Measurements from ENCODE around the gene CD22. TPM values are rescaled to one million over a fixed set of nuclear protein-coding genes. Genes with fewer than 3 reads are reported as not detected.
A peak's percentile ranks its signal among the peaks of the same experiment; 100 is the strongest.
"Not testable (repeated sequence)": the region's sequence is repeated elsewhere in the genome, so short reads cannot be mapped to it uniquely, and the experiment has no call there.

CD22 gene
- total and polyA plus RNA-seq, 2 experiments from 2014 or later = 0.51 TPM; not detected in 1

GRCh38 chr19:35377656-35378055, 48.7 kb downstream of the CD22 start:
- TF ChIP-seq, protein P1, sequence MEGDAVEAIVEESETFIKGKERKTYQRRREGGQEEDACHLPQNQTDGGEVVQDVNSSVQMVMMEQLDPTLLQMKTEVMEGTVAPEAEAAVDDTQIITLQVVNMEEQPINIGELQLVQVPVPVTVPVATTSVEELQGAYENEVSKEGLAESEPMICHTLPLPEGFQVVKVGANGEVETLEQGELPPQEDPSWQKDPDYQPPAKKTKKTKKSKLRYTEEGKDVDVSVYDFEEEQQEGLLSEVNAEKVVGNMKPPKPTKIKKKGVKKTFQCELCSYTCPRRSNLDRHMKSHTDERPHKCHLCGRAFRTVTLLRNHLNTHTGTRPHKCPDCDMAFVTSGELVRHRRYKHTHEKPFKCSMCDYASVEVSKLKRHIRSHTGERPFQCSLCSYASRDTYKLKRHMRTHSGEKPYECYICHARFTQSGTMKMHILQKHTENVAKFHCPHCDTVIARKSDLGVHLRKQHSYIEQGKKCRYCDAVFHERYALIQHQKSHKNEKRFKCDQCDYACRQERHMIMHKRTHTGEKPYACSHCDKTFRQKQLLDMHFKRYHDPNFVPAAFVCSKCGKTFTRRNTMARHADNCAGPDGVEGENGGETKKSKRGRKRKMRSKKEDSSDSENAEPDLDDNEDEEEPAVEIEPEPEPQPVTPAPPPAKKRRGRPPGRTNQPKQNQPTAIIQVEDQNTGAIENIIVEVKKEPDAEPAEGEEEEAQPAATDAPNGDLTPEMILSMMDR (IDR thresholded peaks at IDR 0.05; ENCODE audit: low read depth, low read length) = no peak

DNA sequence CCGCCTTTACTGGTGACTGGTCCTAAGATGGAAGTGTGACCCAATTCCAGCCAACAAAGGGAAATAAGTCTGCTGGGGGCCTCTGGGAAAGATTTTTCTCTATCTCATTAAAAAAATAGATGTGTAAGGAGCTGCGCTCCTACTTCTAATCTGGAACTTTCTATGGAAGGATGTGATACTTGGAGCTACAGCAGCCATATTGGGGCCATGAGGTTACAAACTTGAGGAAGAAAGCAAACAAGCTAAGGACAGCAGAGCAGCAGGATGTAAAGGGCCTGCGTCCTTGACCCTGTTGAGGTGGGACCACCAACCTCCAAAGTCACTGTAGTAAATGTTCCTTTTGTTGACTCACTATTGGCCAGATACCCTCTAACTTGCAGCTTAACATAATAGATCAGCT, 49.4 kb downstream of the CD22 start:
- Histone ChIP-seq H3K27ac (no peak overlapping the region), H3K36me3 (no peaks in the 10 kb centered on the region), H3K9me3 (ENCODE audit: low read depth) (no peaks in the 10 kb centered on the region), H3K27me3 (no peaks in the 10 kb centered on the region), H3K4me3 (no peak overlapping the region), H3K4me1 (ENCODE audit: low read depth) (peaks cover 30% of the 10 kb centered on the region)
- no peak for DNase-seq (ENCODE audit: low read depth in 1 of 2, low spot score in 1 of 2)
- TF ChIP-seq, protein P1 (IDR thresholded peaks at IDR 0.05; ENCODE audit: low read depth, low read length) = no peak

More at GRCh38 chr19:35377656-35378055, 48.7 kb downstream of the CD22 start:
- H3K9me3 ChIP-seq (ENCODE audit: low read depth) = no peaks in the 10 kb centered on the region
- peaks cover 30% of the 10 kb centered on the region for H3K4me1 ChIP-seq (ENCODE audit: low read depth)
- H3K27ac ChIP-seq = no peak overlapping the region
- H3K36me3 ChIP-seq = no peaks in the 10 kb centered on the region
- no peak overlapping the region for H3K4me3 ChIP-seq
- no peaks in the 10 kb centered on the region for H3K27me3 ChIP-seq
- peak in 1 of 2 donors; percentile 19 for DNase-seq (ENCODE audit: low read depth in 1 of 2, low spot score in 1 of 2)

- not testable (repeated sequence) for H3K36me3 ChIP-seq; DNase-seq (ENCODE audit: low read depth in 1 of 2, low spot score in 1 of 2); H3K4me3 ChIP-seq; H3K27me3 ChIP-seq; H3K9me3 ChIP-seq (ENCODE audit: low read depth)
- Histone ChIP-seq H3K4me1 (ENCODE audit: low read depth) (peaks cover 30% of the 10 kb centered on the region), H3K27ac (peak overlapping the region; percentile 87)
These were observed 50.6 kb downstream of the CD22 start for GRCh38 chr19:35379545-35379944.

- Histone ChIP-seq H3K4me1 (ENCODE audit: low read depth) (peaks cover 30% of the 10 kb centered on the region), H3K27ac (peak overlapping the region; percentile 87), H3K9me3 (ENCODE audit: low read depth) (no peaks in the 10 kb centered on the region), H3K27me3 (no peaks in the 10 kb centered on the region), H3K36me3 (no peaks in the 10 kb centered on the region), H3K4me3 (no peak overlapping the region)
- DNase-seq (ENCODE audit: low read depth in 1 of 2, low spot score in 1 of 2) = peak in 1 of 2 donors; percentile 73
- TF ChIP-seq, protein P1 (IDR thresholded peaks at IDR 0.05; ENCODE audit: low read depth, low read length) = no peak
These were observed 51.0 kb downstream of the CD22 start for GRCh38 chr19:35379992-35380391.

DNA sequence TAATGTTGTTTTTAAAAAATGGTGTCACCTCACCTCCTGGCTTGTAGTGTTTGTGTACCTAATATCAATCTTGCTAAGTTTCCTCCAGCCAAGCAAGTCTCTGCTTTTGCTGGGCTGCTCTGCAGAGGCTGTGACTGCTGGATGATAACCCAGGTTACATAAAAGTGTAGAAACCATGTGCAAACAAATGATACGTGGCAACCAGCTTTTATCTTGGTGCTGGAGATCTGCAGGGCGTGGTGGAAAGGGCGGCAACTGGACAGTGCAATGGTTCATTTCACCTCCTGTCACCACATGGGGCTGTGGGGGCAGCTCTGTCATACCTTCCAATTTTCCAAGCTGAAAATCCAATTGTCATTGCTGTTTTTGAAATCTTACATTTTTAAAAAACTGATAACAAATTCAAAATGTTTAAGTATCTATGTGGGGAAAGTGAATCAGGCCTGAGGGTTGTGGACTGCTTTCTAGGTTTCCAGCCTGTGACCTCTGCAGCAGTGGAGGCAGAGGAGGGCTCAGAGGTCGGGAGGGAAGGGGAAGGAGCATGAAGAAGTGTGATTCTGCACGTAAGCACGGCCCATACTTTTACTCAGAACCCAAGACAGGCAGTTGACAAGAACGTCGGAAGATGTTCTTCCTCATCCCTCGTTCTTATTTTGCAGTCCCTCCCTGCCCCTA, 51.6 kb downstream of the CD22 start:
- Histone ChIP-seq H3K27ac (peak overlapping the region; percentile 87), H3K4me1 (ENCODE audit: low read depth) (peaks cover 27% of the 10 kb centered on the region), H3K4me3 (no peak overlapping the region), H3K9me3 (ENCODE audit: low read depth) (no peaks in the 10 kb centered on the region), H3K36me3 (no peaks in the 10 kb centered on the region), H3K27me3 (no peaks in the 10 kb centered on the region)
- TF ChIP-seq, protein P1 (IDR thresholded peaks at IDR 0.05; ENCODE audit: low read depth, low read length) = no peak
- DNase-seq (ENCODE audit: low read depth in 1 of 2, low spot score in 1 of 2) = peak in 1 of 2 donors; percentile 40

- no peak for DNase-seq (ENCODE audit: low read depth in 1 of 2, low spot score in 1 of 2)
- peak overlapping the region; percentile 87 for H3K27ac ChIP-seq
- H3K4me3 ChIP-seq = no peak overlapping the region
- H3K4me1 ChIP-seq (ENCODE audit: low read depth) = peaks cover 25% of the 10 kb centered on the region
- no peaks in the 10 kb centered on the region for H3K27me3 ChIP-seq
- H3K9me3 ChIP-seq (ENCODE audit: low read depth) = no peaks in the 10 kb centered on the region
- TF ChIP-seq, protein P1 (IDR thresholded peaks at IDR 0.05; ENCODE audit: low read depth, low read length) = no peak
- no peaks in the 10 kb centered on the region for H3K36me3 ChIP-seq
These were observed 52.3 kb downstream of the CD22 start for GRCh38 chr19:35381318-35381717.
